GM23338 (cell line): ENCODE data around the gene MAP3K14.

Experiments used
- CREB1 ChIP-seq: fragments of 250-450 bp; sonication (Bioruptor Pico); IDR thresholded peaks from 2 replicates; pipeline ENCODE4 v1.5.0; 2020; ENCODE audit warnings: low read depth, mild to moderate bottlenecking, moderate library complexity
- EZH2 ChIP-seq: fragments of 200-600 bp; sonication (generic); IDR thresholded peaks from one replicate; pipeline ENCODE4 v1.8.0; 2017; ENCODE audit warnings: antibody characterized with exemption, mild to moderate bottlenecking, low read depth; ENCODE audit not compliant: unreplicated experiment
- EZH2phosphoT487 ChIP-seq: fragments of 200-600 bp; sonication (generic); IDR thresholded peaks from one replicate; pipeline ENCODE4 v1.8.1; 2018; ENCODE audit warnings: antibody characterized with exemption; ENCODE audit not compliant: unreplicated experiment
- JUNB ChIP-seq: IDR thresholded peaks from one replicate; pipeline ENCODE4 v1.6.1; 2016; ENCODE audit warnings: antibody characterized with exemption; ENCODE audit not compliant: unreplicated experiment
- NANOG ChIP-seq: IDR thresholded peaks from 2 replicates; pipeline ENCODE4 v1.6.1; 2016; ENCODE audit warnings: antibody characterized with exemption, borderline replicate concordance
- POLR2AphosphoS5 ChIP-seq: IDR thresholded peaks from 2 replicates; pipeline ENCODE4 v1.6.1; 2016; ENCODE audit warnings: antibody characterized with exemption, low read depth
- ZNF331 ChIP-seq: fragments of 250-450 bp; sonication (Bioruptor Pico); IDR thresholded peaks from 2 replicates; pipeline ENCODE4 v1.5.0; 2020; ENCODE audit warnings: low read depth, mild to moderate bottlenecking, moderate library complexity
- TF ChIP-seq, protein P1 (sequence below): IDR thresholded peaks from one replicate; pipeline ENCODE4 v1.6.1; 2018; ENCODE audit warnings: antibody characterized with exemption; ENCODE audit not compliant: unreplicated experiment
- TF ChIP-seq, protein P2 (sequence below), 2 experiments: fragments of 200-600 bp in 1 of 2; sonication (generic) in 1 of 2; conservative IDR thresholded peaks; 2 replicates each; pipeline versions ENCODE4 v1.5.1 to v1.6.1; 2016 to 2017; ENCODE audit warnings: antibody characterized with exemption in 2 of 2, low read depth in 2 of 2, mild to moderate bottlenecking in 2 of 2, moderate library complexity in 1 of 2
- TF ChIP-seq, protein P3 (sequence below): IDR thresholded peaks from 2 replicates; pipeline ENCODE4 v1.6.1; 2016; ENCODE audit warnings: antibody characterized with exemption

DNA sequence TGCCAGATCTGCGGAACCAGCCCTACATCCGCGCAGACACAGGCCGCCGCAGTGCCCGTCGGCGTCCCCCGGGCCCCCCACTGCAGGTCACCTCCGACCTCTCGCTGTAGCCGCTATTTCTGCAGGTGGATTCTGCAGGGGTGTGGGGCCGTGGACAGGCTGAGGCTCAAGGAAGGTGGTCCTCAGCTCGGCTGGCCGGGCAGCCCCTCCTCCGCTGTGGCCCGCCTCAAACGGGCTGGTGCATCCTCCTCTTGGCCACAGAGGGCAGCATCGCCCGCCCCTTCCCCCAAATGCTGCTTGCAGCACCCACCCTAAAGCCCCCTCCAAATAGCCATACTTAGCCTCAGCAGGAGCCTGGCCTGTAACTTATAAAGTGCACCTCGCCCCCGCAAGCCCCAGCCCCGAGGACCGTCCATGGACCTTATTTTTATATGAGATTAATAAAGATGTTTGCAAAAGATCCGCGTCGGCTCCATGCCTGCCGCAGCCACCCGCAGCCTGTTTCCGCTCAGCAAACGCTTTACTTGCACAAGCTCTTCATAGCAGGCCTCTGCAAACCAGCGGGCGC lies 69.9 kb downstream of the MAP3K14 start:
- TF ChIP-seq EZH2 (no peak), POLR2AphosphoS5 (no peak; the same call in 1 of the 2 replicates), NANOG (no peak), JUNB (no peak), CREB1 (CRISPR knock-in tag) (no peak), ZNF331 (CRISPR knock-in tag) (no peak), EZH2phosphoT487 (no peak)
- TF ChIP-seq, protein P1, sequence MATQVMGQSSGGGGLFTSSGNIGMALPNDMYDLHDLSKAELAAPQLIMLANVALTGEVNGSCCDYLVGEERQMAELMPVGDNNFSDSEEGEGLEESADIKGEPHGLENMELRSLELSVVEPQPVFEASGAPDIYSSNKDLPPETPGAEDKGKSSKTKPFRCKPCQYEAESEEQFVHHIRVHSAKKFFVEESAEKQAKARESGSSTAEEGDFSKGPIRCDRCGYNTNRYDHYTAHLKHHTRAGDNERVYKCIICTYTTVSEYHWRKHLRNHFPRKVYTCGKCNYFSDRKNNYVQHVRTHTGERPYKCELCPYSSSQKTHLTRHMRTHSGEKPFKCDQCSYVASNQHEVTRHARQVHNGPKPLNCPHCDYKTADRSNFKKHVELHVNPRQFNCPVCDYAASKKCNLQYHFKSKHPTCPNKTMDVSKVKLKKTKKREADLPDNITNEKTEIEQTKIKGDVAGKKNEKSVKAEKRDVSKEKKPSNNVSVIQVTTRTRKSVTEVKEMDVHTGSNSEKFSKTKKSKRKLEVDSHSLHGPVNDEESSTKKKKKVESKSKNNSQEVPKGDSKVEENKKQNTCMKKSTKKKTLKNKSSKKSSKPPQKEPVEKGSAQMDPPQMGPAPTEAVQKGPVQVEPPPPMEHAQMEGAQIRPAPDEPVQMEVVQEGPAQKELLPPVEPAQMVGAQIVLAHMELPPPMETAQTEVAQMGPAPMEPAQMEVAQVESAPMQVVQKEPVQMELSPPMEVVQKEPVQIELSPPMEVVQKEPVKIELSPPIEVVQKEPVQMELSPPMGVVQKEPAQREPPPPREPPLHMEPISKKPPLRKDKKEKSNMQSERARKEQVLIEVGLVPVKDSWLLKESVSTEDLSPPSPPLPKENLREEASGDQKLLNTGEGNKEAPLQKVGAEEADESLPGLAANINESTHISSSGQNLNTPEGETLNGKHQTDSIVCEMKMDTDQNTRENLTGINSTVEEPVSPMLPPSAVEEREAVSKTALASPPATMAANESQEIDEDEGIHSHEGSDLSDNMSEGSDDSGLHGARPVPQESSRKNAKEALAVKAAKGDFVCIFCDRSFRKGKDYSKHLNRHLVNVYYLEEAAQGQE, result no peak
- TF ChIP-seq, protein P2, sequence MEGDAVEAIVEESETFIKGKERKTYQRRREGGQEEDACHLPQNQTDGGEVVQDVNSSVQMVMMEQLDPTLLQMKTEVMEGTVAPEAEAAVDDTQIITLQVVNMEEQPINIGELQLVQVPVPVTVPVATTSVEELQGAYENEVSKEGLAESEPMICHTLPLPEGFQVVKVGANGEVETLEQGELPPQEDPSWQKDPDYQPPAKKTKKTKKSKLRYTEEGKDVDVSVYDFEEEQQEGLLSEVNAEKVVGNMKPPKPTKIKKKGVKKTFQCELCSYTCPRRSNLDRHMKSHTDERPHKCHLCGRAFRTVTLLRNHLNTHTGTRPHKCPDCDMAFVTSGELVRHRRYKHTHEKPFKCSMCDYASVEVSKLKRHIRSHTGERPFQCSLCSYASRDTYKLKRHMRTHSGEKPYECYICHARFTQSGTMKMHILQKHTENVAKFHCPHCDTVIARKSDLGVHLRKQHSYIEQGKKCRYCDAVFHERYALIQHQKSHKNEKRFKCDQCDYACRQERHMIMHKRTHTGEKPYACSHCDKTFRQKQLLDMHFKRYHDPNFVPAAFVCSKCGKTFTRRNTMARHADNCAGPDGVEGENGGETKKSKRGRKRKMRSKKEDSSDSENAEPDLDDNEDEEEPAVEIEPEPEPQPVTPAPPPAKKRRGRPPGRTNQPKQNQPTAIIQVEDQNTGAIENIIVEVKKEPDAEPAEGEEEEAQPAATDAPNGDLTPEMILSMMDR (conservative IDR thresholded peaks at IDR 0.05; ENCODE audit: low read depth in 2 of 2), result peak; percentile 74 to 79
- TF ChIP-seq, protein P3, sequence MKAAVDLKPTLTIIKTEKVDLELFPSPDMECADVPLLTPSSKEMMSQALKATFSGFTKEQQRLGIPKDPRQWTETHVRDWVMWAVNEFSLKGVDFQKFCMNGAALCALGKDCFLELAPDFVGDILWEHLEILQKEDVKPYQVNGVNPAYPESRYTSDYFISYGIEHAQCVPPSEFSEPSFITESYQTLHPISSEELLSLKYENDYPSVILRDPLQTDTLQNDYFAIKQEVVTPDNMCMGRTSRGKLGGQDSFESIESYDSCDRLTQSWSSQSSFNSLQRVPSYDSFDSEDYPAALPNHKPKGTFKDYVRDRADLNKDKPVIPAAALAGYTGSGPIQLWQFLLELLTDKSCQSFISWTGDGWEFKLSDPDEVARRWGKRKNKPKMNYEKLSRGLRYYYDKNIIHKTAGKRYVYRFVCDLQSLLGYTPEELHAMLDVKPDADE, result no peak
